Neutrophil (primary cell): Measurements from ENCODE around the gene GRB10.

Experiments used
- H3K27ac ChIP-seq: fragments of 200-600 bp; sonication (generic); 2 replicates; pipeline ENCODE4 v1.5.1; 2016; ENCODE audit warnings: mild to moderate bottlenecking, moderate library complexity
- H3K27me3 ChIP-seq: fragments of 200-600 bp; sonication (generic); 2 replicates; pipeline ENCODE4 v1.6.0; 2016; ENCODE audit warnings: mild to moderate bottlenecking
- H3K36me3 ChIP-seq: fragments of 200-600 bp; sonication (generic); 2 replicates; pipeline ENCODE4 v1.5.1; 2017
- H3K4me1 ChIP-seq, 2 experiments: fragments of 200-600 bp in 1 of 2; sonication (generic) in 1 of 2; 1 replicate in 1 of 2; 2 replicates in 1 of 2; pipeline versions ENCODE4 v1.5.1 to v1.6.1; 2013 to 2016; ENCODE audit warnings: low read depth in 1 of 2, low read length in 1 of 2, mild to moderate bottlenecking in 1 of 2, moderate library complexity in 1 of 2; ENCODE audit not compliant: control insufficient read depth in 1 of 2, insufficient read depth in 1 of 2
- H3K4me3 ChIP-seq, 2 experiments: fragments of 200-600 bp in 1 of 2; sonication (generic) in 1 of 2; 1 replicate in 1 of 2; 2 replicates in 1 of 2; pipeline ENCODE4 v1.5.1; 2013 to 2016; ENCODE audit warnings: low read depth in 1 of 2, low read length in 1 of 2, mild to moderate bottlenecking in 1 of 2, moderate library complexity in 1 of 2
- H3K9me3 ChIP-seq: fragments of 200-600 bp; sonication (generic); 2 replicates; pipeline ENCODE4 v1.5.1; 2016
- CTCF ChIP-seq: fragments of 200-600 bp; sonication (generic); IDR thresholded peaks from 2 replicates; pipeline ENCODE4 v1.5.1; 2016; ENCODE audit warnings: antibody characterized with exemption

GRB10 gene

GRCh38 chr7:50660040-50660829, 122.5 kb downstream of the GRB10 start:
- H3K27ac ChIP-seq, result peak overlapping the region; percentile 60
- H3K36me3 ChIP-seq, result no peaks in the 10 kb centered on the region
- H3K27me3 ChIP-seq, result no peaks in the 10 kb centered on the region
- TF ChIP-seq CTCF, result no peak
- H3K4me1 ChIP-seq, result peaks cover 45 to 61% of the 10 kb centered on the region in 2 experiments
- peak overlapping the region; percentile 56 to 60 for H3K4me3 ChIP-seq
- no peaks in the 10 kb centered on the region for H3K9me3 ChIP-seq

GRCh38 chr7:50659329-50659965, 123.2 kb downstream of the GRB10 start:
- no peaks in the 10 kb centered on the region for H3K27me3 ChIP-seq
- H3K4me3 ChIP-seq, result peak overlapping the region in 1 of 2 experiments; percentile 60
- H3K27ac ChIP-seq, result peak overlapping the region; percentile 60
- no peak for TF ChIP-seq CTCF
- no peaks in the 10 kb centered on the region for H3K36me3 ChIP-seq
- no peaks in the 10 kb centered on the region for H3K9me3 ChIP-seq
- H3K4me1 ChIP-seq, result peaks cover 45 to 61% of the 10 kb centered on the region in 2 experiments

- TF ChIP-seq CTCF, result no peak
- no peak overlapping the region for H3K4me3 ChIP-seq
- H3K27me3 ChIP-seq, result no peaks in the 10 kb centered on the region
- no peaks in the 10 kb centered on the region for H3K9me3 ChIP-seq
- H3K27ac ChIP-seq, result no peak overlapping the region
- H3K4me1 ChIP-seq, result peaks cover 43 to 60% of the 10 kb centered on the region in 2 experiments
- H3K36me3 ChIP-seq, result no peaks in the 10 kb centered on the region
Observed at GRCh38 chr7:50658696-50659095, 124.0 kb downstream of the GRB10 start.

- Histone ChIP-seq H3K27ac (no peak overlapping the region), H3K4me1 (peaks cover 42 to 58% of the 10 kb centered on the region in 2 experiments), H3K36me3 (no peaks in the 10 kb centered on the region), H3K27me3 (no peaks in the 10 kb centered on the region), H3K4me3 (no peak overlapping the region), H3K9me3 (no peaks in the 10 kb centered on the region)
- no peak for TF ChIP-seq CTCF
Observed at GRCh38 chr7:50657912-50658311, 124.8 kb downstream of the GRB10 start.

- Histone ChIP-seq H3K27me3 (no peaks in the 10 kb centered on the region), H3K27ac (no peak overlapping the region), H3K36me3 (no peaks in the 10 kb centered on the region), H3K9me3 (no peaks in the 10 kb centered on the region), H3K4me3 (no peak overlapping the region), H3K4me1 (peaks cover 38 to 55% of the 10 kb centered on the region in 2 experiments)
- no peak for TF ChIP-seq CTCF
Observed at GRCh38 chr7:50657341-50657873, 125.3 kb downstream of the GRB10 start.
